ENCODE data around the gene SCML1.

GRCh38 chrX:17740137-17741122, 3.1 kb downstream of the SCML1 start:
- TF ChIP-seq EZH2 (IDR thresholded peaks at IDR 0.05; ENCODE audit: low read length): no peak
- no peak for TF ChIP-seq CTCF (optimal IDR thresholded peaks at IDR 0.05 in 1 of 3, IDR thresholded peaks at IDR 0.05 in 1 of 3, conservative IDR thresholded peaks at IDR 0.05 in 1 of 3; ENCODE audit: extremely low read depth in 1 of 3, insufficient read depth in 2 of 3, low read length in 3 of 3)
